PC-3 (cell line): ENCODE results near the gene SCN5A.

Experiments
- CTCF ChIP-seq: fragments of 300-600 bp; sonication (generic); conservative IDR thresholded peaks from 2 replicates; pipeline ENCODE4 v1.5.1; 2017; ENCODE audit warnings: antibody characterized with exemption, low read depth, mild to moderate bottlenecking, low read length
- EZH2 ChIP-seq: fragments of 300-600 bp; sonication (generic); IDR thresholded peaks from one replicate; pipeline ENCODE4 v1.6.1; 2017; ENCODE audit warnings: antibody characterized with exemption, mild to moderate bottlenecking, low read length; ENCODE audit not compliant: unreplicated experiment
- EZH2phosphoT487 ChIP-seq: fragments of 300-600 bp; sonication (generic); IDR thresholded peaks from 2 replicates; pipeline ENCODE4 v1.6.1; 2018; ENCODE audit warnings: mild to moderate bottlenecking, antibody characterized with exemption, low read length, borderline replicate concordance

GRCh38 chr3:38534180-38534579 lies 115.3 kb downstream of the SCN5A start:
- no peak for TF ChIP-seq CTCF
- TF ChIP-seq EZH2phosphoT487 = no peak
- TF ChIP-seq EZH2 = no peak
